Activated CD4-positive, alpha-beta T cell treated with anti-CD3 and anti-CD28 coated beads, Interleukin-2, amount 50 U/mL, for 48 hours (primary cell): ENCODE measurements around the gene PGLYRP3.
"Not testable (repeated sequence)": the region's sequence is repeated elsewhere in the genome, so short reads cannot be mapped to it uniquely, and the experiment has no call there.

Source experiments
- DNase-seq, 2 experiments: peaks; one replicate each; pipeline ENCODE4 v3.0.0-alpha.2; 2020

PGLYRP3 gene

DNA sequence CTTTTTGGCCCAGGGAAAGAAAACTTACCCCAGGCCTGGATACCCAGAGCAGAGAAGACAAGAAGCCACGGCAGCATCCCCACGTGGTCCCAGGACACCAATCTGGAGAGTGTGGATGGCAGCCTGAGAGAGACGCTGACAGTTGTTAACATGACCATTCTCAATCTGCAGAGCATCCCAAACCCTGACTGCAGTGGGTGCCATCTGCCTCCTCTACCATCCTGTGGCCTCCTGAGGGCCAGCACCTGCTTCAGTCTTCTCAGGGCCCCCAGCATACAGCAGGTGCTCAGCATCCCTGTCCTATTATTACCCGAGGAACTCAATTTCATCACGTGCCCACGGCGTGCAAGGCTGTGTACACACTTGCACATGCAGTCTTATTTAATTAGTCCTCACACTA, 35.1 kb upstream of the PGLYRP3 start:
- no peak for DNase-seq

DNA sequence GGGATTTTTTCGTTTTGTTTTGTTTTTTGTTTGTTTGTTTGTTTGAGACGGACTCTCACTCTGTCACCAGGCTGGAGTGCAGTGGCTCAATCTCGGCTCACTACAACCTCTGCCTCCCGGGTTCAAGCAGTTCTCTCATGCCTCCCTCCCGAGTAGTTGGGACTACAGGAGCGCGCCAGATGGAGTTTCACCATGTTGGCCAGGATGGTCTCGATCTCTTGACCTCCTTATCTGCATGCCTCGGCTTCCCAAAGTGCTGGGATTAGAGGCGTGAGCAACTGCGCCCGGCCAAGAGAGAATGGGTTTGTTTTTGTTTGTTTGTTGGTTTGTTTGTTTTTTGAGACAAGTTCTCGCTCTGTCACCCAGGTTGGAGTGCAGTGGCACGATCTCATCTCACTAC, 34.3 kb upstream of the PGLYRP3 start:
- DNase-seq: not testable (repeated sequence)

DNA sequence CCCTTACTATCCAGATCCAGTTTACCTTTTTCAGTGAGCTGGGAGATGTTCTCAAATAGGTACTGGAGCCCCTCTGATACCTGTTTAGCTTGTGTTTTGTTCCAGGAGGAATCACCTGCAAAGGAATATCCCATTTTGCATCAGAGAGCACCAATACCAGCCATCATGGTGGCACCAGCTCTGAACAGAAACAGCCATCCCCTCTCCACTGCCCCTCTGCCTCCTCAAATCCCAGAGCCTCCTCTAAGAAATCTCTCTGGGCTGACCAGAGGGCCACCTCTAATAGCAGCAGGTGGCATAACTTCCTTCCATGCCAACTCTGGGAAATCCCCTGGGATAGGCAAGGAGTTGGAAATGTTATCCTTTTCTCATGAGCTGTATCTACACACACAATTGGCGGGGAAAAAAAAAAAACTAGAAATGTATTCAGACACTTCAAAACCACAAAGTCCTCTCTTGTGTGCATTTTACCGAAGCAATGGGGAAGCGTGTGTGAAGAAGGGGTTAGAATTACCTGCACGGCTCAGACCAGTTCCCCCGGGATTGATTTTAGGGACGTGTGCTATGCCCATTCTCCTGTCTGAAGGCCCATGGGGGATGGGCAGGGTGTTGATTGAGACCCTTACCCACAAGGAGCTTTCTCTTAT, 33.4 kb upstream of the PGLYRP3 start:
- no peak for DNase-seq

DNA sequence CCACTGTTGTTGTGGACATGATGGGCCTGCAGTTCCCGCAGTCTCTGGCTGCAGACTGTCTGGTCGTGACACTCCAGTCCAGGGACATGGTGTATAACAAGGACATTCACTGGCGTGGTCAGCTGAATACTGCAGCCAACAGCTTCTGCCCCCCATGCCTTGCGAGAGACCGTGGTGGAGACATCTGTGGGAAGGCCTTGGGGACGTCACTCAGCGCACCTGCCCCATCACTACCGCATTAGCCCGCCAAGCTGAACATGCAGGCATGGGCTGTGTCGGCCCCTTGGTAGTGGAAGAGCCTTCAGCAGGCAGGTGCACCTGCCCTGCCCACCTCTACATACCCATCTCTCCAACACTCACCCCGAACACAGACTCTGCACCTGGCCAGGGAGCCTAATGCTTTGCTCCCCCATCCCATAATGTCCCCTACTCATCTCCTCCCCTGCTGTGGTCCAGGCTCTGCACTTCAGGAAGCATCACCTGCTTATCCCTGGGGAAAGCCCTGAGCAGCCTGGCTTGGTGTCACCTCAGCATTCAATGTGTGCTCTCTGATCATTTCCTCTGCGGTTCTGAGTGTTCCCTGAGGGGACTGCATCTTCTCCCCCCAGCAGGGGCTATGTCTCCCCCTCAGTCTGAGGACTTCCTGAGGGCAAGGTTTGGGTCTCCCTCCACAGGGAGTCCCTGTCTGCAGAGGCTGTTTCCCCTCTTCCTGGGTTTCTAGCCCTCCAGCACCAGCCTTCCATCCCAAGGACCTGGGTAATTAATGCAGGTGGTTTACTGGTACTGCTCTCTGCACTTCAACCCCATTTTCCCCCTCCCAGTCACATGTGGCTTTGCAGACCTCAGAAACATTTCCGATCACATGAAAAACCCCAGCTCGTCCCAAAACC, 32.7 kb upstream of the PGLYRP3 start:
- no peak for DNase-seq

DNA sequence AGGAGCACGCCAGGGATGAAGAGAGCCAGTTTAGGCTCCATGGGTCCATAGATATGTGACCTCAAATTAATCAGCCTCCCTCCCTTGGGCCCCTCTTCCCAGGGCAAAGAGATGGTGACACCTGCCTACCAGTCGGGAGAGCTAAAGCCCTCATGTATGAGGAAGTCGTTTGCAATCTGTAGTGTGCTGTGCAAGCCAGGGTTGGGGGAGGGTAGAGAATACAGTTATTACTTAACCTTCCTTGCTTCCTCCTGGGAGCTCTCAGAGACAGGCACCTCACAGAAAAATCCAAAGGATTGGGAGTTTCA, 31.9 kb upstream of the PGLYRP3 start:
- DNase-seq: no peak

DNA sequence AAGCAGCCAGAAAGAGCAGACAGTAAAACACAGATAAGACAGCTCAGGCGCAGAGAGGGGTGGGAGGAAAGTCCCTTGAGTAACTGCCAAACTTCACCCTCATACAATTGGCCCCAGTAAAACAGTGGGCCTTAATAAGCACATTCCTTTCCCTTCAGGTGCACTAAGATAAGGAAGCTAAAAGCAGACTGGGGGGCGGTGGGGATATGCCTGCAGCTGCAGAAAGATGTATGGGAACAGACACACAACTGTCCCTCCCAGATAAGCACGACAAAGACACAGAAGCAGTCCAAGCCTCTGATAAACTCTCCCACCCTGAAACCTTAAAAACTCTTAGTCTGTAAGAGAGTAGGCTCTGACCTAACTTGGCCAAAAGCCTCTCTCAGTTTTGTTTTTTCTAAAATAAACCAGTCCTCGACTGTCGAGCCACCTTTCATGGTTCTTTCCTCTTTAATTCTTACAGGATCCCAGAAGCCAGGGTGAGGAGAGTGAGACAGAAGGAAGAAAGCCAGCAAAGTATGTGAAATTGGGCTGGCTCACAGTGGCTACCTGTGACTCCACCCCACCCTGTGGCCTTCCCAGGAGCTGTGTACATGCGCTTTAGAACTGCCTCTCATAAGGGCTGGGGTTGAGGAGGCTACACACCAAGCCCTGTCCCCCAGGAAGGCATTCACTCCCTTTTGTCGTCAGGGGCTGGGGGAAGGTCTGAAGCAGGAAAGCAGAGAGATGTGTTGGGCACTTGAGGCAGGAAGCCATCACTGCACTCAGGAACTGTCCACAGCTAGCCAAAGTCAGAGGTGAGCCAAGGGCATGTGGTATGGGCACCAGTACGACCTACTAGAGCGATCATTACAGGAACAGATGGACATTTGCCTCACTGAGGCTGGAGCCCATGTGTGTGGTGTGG, 31.3 kb upstream of the PGLYRP3 start:
- DNase-seq: no peak

DNA sequence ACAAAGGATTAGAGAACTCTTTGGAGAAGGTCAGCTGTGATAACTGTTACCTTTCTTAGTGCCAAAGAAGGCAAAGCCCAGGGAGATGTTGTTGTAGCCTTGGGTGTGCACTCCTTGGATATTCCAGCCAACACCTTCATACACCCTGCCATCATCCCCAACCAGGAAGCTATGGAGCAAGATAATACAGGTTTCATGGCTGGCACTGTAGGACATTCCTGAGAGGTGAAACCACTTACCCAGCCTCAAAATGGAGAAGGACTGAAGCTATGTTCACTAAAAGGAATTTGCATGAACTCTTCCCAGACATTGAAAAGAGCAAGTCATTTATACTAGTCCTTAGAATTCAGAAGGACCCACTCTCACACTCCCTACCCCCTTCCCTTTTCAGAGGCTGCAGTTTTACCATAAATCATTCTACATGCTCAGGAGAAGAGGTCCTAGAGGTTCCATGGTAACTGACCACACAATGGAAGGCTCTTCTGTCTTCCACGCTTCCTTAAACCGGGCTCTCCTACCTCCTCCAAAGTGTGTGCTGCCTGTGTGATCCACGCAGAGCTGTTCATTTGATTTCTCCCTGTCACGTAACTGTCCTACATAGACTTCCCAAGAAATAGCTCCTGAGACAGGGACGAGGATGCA, 30.4 kb upstream of the PGLYRP3 start:
- DNase-seq: no peak

DNA sequence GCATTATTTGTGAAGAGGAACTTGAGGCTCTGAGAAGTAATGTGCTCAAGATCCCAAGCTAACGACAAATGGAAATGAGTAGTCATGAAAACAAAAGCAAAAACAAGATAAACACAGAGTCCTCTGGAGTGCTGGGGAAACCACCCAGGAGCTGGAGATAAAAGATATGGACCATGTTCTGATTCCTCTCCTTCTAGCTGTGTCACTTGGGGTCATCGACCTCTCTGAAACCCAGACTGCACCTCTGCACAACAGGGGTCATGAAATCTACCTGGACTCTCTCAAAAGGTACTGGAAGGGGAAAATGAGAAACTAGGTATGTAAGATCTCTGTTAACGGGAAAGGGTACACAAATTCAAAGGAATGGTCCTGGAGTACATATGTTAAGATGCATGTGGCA, 29.4 kb upstream of the PGLYRP3 start:
- no peak for DNase-seq

DNA sequence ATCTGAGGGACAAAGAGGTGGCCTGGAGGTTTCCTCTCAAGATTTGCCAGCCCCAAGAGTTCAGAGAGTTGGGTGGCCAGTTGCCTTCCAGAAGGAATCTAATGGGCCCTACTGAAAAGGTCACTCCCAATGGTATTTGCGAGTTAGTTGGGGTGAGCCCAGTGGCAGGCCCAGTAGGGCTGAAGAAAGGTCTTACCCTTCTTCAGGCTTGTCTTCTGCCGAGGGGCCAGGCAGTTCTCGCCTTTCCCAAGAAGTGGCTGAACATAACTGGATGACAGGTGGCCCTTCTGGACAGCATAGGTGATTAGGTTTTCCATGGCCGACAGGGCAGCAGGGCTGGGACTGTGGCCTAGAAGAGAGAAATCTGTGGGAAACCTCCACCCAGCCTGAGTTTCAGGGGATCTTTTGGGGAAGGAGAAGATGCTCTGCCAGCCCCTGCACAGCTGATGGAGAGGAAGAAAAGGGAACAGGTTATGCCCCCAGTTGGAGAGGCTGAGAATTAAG, 28.7 kb upstream of the PGLYRP3 start:
- no peak for DNase-seq

DNA sequence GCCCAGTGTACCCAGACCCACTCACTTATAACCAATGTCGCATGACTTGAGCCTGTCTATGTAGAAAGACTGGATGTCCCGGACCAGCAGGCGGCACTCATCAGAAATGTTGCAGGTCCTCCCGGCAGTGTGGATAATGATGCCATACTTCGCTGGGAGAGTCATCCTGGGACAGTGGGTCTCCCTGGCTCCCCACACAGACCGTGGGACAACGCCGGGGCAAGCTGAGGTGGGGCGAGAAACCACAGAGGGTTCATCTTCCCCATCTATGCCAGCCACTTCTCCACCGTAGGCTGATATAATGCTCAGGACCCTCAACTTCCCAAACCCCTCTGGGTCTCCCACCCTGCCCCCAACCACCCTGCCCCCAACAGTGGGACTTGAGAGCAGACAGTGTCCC, 27.6 kb upstream of the PGLYRP3 start:
- DNase-seq: no peak

DNA sequence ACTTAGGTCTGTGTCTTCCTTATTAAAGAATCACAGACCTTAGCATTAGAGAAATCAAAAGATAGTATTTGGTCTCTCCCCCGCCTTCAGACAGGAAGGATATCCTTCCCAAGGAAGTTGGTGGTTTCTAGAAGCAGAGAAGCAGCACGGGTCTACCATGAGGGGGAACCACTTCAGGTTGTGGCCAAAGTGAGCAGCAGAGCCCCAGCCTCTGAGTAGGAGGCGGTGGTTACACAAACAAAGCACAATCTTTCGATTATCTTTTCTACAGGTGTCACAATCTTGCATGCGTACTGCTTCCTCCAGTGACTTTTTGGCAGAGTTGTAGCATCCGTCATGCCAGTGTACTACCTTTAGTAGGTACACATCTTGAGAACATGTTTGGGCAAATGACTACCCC, 27.1 kb upstream of the PGLYRP3 start:
- no peak for DNase-seq

DNA sequence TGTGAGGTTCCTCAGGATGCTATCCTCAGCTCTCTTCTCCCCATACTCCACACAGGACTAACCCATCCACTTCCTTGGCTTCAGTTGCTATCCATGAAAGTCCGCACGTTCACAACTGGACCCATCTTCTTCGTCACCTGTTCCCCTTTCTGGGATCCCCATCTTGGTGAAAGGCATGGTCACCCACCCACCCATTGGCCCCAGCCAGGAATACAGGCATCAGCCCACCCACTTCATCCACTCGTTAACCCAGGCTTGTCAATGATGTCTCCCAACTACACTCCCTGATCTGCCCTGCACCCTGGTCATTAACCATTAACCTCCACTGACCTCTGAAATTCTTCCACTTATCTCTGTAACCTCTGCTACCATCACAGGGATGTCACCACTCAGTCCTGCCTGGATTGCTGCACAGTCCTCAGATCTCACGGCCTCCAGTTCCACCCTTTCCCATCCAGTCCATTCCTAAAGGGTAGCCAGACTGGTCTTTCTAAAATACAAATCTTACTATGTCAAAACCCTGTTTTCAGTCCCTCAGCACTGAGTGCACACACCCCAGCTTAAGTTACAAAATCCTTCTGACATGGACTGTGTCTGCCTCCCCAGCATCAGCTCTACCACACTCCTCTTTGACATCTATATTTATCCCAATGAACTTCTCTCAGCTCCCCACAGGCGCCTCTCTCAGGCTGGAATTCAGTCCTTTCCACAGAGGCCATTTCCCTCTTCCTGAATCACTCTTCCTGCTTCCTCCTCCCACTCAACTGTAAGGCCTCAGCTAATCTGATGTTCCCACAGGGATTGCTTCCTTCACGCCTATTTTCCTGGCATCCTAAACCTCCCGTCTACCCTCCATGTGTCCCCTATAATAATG, 25.5 kb upstream of the PGLYRP3 start:
- DNase-seq: no peak

DNA sequence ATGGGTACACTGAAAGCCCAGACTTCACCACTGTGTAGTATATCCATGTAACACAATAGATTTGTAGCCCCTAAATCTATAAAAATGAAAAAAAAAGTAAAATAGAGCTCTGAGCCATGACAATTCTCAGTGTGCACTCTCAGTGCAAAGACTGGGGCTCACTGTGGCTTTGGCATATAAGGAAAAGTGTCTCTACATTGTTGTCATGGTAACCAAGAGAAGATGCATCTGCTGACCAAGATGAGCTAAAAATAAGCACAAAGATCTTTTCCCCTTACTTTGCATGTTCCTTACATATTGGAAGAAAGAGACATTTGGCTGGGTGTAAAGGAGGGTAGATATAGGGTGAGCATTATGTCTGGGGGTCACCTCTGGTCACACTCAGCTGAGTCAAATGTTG, 23.9 kb upstream of the PGLYRP3 start:
- no peak for DNase-seq

DNA sequence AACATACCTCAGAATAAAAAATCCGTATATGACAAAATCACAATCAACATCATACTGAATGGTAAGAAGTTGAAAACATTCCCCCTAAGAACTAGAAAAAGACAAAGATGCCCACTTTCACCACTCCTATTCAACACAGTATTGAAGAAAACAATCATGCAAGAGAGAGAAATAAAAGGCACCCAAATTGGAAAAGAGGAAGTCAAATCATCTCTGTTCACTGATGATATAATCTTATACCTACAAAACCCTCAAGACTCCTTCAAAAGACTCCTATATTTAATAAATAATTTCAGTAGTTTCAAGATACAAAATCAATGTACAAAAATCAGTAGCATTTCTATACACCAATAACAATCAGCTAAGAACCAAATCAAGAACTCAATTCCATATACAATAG, 21.1 kb upstream of the PGLYRP3 start:
- no peak for DNase-seq

DNA sequence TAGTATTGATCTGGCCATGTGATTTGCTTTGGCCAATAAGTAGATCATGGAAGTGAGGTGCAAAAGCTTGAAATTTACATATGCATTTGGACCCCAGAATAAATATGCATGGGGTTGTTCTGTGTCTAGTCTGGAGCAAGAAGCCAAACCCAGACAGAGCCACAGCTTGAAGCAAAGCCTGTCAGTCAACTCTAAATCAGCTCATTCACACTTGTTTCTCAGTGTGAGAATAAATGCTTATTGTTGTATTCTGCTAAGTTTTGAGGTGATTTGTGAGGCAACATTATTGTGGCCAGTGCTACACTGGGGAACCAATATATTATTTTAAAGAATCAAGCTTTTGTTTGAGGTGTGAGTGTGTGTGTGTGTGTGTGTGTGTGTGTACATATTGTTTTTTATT, 12.2 kb upstream of the PGLYRP3 start:
- no peak for DNase-seq

DNA sequence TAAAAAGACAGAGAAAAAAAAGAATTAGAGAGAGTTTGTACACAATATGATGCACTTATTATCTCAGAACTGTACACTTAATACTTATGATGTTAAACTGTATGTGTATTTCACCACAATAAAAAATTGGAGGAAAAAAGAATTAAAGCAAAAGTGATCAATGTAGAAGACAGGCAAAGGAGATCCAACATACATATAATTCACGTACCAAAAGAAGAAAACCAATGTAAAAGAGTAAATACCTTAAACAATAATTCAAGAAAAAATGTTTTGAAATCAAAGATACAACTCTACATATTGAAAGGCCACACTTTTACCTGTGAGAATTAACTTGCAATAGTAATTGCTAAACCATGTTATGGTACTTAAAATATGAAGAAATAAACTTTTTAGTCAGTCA, 9.8 kb upstream of the PGLYRP3 start:
- DNase-seq: no peak

DNA sequence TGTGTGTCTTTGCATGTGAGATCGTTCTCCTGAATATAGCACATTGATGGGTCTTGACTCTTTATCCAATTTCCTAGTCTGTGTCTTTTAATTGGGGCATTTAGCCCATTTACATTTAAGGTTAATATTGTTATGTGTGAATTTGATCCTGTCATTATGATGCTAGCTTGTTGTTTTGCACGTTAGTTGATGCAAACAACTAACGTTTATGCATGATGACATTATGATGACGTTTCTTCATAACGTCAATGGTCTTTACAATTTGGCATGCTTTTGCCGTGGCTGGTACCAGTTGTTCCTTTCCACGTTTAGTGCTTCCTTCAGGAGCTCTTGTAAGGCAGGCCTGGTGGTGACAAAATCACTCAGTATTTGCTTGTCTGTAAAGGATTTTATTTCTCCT, 5.4 kb upstream of the PGLYRP3 start:
- DNase-seq: not testable (repeated sequence)

DNA sequence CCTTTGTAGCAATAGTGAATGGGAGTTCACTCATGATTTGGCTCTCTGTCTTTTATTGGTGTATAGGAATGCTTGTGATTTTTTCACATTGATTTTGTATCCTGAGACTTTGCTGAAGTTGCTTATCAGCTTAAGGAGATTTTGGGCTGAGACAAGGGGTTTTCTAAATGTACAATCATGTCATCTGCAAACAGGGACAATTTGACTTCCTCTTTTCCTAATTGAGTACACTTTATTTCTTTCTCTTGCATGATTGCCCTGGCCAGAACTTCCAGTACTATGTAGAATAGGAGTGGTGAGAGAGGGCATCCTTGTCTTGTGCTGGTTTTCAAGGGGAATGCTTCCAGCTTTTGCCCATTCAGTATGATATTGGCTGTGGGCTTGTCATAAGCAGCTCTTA, 3.3 kb upstream of the PGLYRP3 start:
- DNase-seq: not testable (repeated sequence)

DNA sequence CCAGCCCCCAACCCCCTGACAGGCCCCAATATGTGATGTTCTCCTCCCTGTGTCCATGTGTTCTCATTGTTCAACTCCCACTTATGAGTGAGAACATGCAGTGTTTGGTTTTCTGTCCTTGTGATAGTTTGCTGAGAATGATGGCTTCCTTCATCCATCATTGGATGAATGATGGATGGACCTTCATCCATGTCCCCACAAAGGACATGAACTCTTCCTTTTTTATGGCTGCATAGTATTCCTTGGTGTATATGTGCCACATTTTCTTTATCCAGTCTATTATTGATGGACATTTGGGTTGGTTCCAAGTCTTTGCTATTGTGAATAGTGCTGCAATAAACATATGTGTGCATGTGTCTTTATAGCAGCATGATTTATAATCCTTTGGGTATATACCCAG, 1.6 kb upstream of the PGLYRP3 start:
- not testable (repeated sequence) for DNase-seq

DNA sequence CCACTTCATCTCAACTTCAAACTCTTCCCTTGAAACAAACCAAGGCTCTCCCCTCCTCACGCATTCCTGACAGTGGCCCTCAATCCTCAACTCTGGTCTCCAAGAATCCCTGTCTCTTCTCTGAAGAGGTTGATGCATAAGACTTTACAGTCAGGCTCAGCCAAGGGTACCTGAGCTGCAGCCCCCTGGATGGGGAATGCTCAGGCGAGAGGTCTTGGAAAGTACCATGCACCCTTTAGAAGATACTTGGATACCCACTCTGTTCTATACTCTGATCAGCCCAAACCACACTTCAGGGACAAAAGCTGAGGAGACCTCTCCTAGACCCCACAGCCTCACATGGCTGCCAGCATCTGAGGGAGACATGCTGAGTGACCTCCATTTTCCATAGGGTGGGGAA, 536 bp upstream of the PGLYRP3 start:
- no peak for DNase-seq

DNA sequence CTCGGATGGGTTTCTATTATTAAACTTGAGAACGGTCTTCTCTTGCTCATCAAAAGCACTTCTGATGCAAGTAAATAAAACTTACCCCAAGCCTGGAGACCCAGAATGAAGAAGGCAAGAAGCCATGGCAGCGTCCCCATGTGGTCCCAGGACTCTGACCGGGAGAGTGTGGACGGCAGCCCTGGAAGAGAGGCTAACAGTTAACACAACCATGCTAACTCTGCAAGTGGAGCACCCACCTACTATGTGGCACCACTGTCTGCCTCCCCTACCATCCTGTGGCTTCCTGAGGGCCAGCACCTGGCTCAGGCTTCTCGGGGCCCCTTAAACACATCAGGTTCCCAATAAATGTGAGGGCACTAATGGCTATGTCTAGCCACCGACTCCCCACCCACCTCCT, 2.2 kb downstream of the PGLYRP3 start:
- DNase-seq: no peak

DNA sequence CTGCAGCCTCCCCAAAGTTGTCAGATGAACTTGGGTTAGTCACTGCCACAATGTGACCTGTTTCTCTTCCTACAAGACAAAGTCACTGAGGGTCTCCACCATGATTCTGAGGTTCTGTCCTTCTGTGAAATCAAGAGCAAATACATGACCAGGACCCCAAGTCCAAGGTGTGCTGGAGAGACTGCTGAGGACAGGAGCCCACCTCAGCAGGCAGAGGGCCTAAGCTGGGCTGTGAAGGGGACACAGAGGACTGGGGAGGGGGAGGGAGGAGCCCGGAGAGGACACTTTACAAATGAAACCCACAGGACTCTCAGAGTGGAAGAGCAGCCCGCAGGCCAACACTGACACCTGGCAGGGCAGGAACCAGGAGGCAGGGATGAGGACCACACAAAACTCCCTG, 3.3 kb downstream of the PGLYRP3 start:
- DNase-seq: no peak
